HCT116 (cell line): ENCODE results near the gene ZBTB34. TPM values are rescaled to one million over a fixed set of nuclear protein-coding genes. Genes with fewer than 3 reads are reported as not detected.

Experiments
- ATAC-seq: fragments of 200-7000 bp; cut with Tn5 transposase; 2 replicates; pipeline ENCODE4 v1.9.1; 2020; ENCODE audit warnings: mild to moderate bottlenecking, moderate library complexity
- BruUV-seq: library from RNA; stranded (reverse); fragments of 400-500 nt; replicated peaks from 2 replicates; lab custom pipeline; 2021; lab: Mats Ljungman, UMichigan
- CTCF ChIA-PET: fragments of 300-600 bp; sonication (Branson Sonifier 250); formaldehyde crosslinking; loops from one replicate; lab custom pipeline; 2021; ENCODE audit warnings: antibody characterized with exemption; lab: Charles Lee
- POLR2A ChIA-PET: fragments of 300-600, 350-600 bp; sonication (Branson Sonifier 250); formaldehyde crosslinking; loops from one replicate; lab custom pipeline; 2021; ENCODE audit warnings: antibody characterized with exemption; lab: Charles Lee
- RAD21 ChIA-PET, 2 experiments: fragments of 300-600 bp; sonication (Branson Sonifier 250); formaldehyde crosslinking; loops; one replicate each; lab custom pipeline; 2023; ENCODE audit warnings: low total read pairs in 2 of 2; ENCODE audit not compliant: uncharacterized antibody in 2 of 2, unreplicated experiment in 2 of 2, low non-redundant PET in 1 of 2; lab: Charles Lee
- DNase-seq: peaks from one replicate; pipeline ENCODE4 v3.0.0-alpha.2; 2010; ENCODE audit warnings: low read depth, low spot score
- H2AFZ ChIP-seq: fragments of 200-600 bp; shearing (Covaris generic), sonication (generic); 2 replicates; pipeline ENCODE4 v1.6.1; 2017; ENCODE audit warnings: low read depth, mixed run types, mixed read lengths, antibody characterized with exemption, low read length; ENCODE audit not compliant: poor library complexity, severe bottlenecking
- H3K27ac ChIP-seq: 2 replicates; pipeline ENCODE4 v1.5.1; 2012; ENCODE audit warnings: low read depth, low read length
- H3K27me3 ChIP-seq: fragments of 200-600 bp; sonication (generic); 2 replicates; pipeline ENCODE4 v1.6.1; 2016; ENCODE audit warnings: mixed run types, low read length, mixed read lengths; ENCODE audit not compliant: insufficient read depth
- H3K36me3 ChIP-seq, 2 experiments: fragments of 200-500 bp in 1 of 2; fragments of 200-600 bp in 1 of 2; sonication (Bioruptor generic) in 1 of 2; sonication (generic) in 1 of 2; 2 replicates each; pipeline versions ENCODE4 v1.5.1 to v1.6.1; 2014 to 2016; ENCODE audit warnings: low read length in 2 of 2, inconsistent platforms in 1 of 2, mixed read lengths in 1 of 2, mixed run types in 1 of 2; ENCODE audit not compliant: insufficient read depth in 2 of 2, control insufficient read depth in 1 of 2
- H3K4me1 ChIP-seq, 2 experiments: fragments of 200-600 bp in 1 of 2; sonication (generic) in 1 of 2; 2 replicates each; pipeline versions ENCODE4 v1.5.1 to v1.6.1; 2012 to 2017; ENCODE audit warnings: low read length in 2 of 2, inconsistent platforms in 1 of 2, mild to moderate bottlenecking in 1 of 2, mixed read lengths in 1 of 2, mixed run types in 1 of 2, moderate library complexity in 1 of 2; ENCODE audit not compliant: insufficient read depth in 2 of 2, control insufficient read depth in 1 of 2
- H3K4me2 ChIP-seq: fragments of 200-600 bp; sonication (generic); 2 replicates; pipeline ENCODE4 v1.6.1; 2017; ENCODE audit warnings: mixed run types, low read length, mixed read lengths
- H3K4me3 ChIP-seq, 2 experiments: fragments of 200-600 bp in 1 of 2; sonication (generic) in 1 of 2; replicated peaks in 1 of 2; 2 replicates each; pipeline ENCODE4 v1.5.1; 2011 to 2016; ENCODE audit warnings: low read length in 2 of 2, control low read depth in 1 of 2, low read depth in 1 of 2, mild to moderate bottlenecking in 1 of 2, mixed read lengths in 1 of 2, mixed run types in 1 of 2
- H3K79me2 ChIP-seq: fragments of 200-600 bp; sonication (generic); 2 replicates; pipeline ENCODE4 v1.6.1; 2017; ENCODE audit warnings: mild to moderate bottlenecking, mixed run types, low read length, moderate library complexity, mixed read lengths; ENCODE audit not compliant: insufficient read depth
- H3K9ac ChIP-seq: fragments of 200-600 bp; sonication (generic); 2 replicates; pipeline ENCODE4 v1.6.1; 2016; ENCODE audit warnings: low read length, mixed read lengths
- H3K9me2 ChIP-seq: fragments of 200-600 bp; sonication (generic), shearing (Covaris generic); 2 replicates; pipeline ENCODE4 v1.6.1; 2017; ENCODE audit warnings: mixed run types, mild to moderate bottlenecking, moderate library complexity; ENCODE audit not compliant: insufficient read depth
- H3K9me3 ChIP-seq, 2 experiments: fragments of 200-500 bp in 1 of 2; fragments of 200-600 bp in 1 of 2; sonication (Bioruptor generic) in 1 of 2; sonication (generic) in 1 of 2; 2 replicates each; pipeline ENCODE4 v1.6.1; 2014 to 2017; ENCODE audit warnings: low read length in 2 of 2, mixed read lengths in 2 of 2, inconsistent platforms in 1 of 2, low read depth in 1 of 2, mild to moderate bottlenecking in 1 of 2, mixed run types in 1 of 2, moderate library complexity in 1 of 2; ENCODE audit not compliant: control insufficient read depth in 1 of 2, insufficient read depth in 1 of 2
- H4K20me1 ChIP-seq: fragments of 200-600 bp; sonication (generic), shearing (Covaris generic); 2 replicates; pipeline ENCODE4 v1.6.1; 2017; ENCODE audit warnings: mixed run types, mild to moderate bottlenecking, moderate library complexity; ENCODE audit not compliant: insufficient read depth
- EGR1 ChIP-seq: IDR thresholded peaks from 2 replicates; pipeline ENCODE4 v1.6.1; 2012; ENCODE audit warnings: low read depth
- ELF1 ChIP-seq: IDR thresholded peaks from 2 replicates; pipeline ENCODE4 v1.6.1; 2012; ENCODE audit warnings: low read depth, borderline replicate concordance
- EZH2 ChIP-seq: fragments of 200-600 bp; sonication (generic); IDR thresholded peaks from 2 replicates; pipeline ENCODE4 v1.6.1; 2017; ENCODE audit warnings: antibody characterized with exemption, mixed run types
- FOSL1 ChIP-seq: IDR thresholded peaks from 2 replicates; pipeline ENCODE4 v1.6.1; 2012; ENCODE audit warnings: low read depth
- POLR2A ChIP-seq: IDR thresholded peaks from 2 replicates; pipeline ENCODE4 v1.7.0; 2011; ENCODE audit warnings: borderline replicate concordance; ENCODE audit not compliant: insufficient read depth, insufficient read length; ENCODE audit errors: extremely low read depth
- SIN3A ChIP-seq: IDR thresholded peaks from 2 replicates; pipeline ENCODE4 v1.6.1; 2012; ENCODE audit warnings: low read depth
- SP1 ChIP-seq: IDR thresholded peaks from 2 replicates; pipeline ENCODE4 v1.6.1; 2012; ENCODE audit warnings: low read depth
- SRF ChIP-seq: IDR thresholded peaks from 2 replicates; pipeline ENCODE4 v1.6.1; 2012; ENCODE audit warnings: low read depth
- TCF7L2 ChIP-seq: IDR thresholded peaks from 2 replicates; pipeline ENCODE4 v1.7.0; 2011; ENCODE audit warnings: borderline replicate concordance, inconsistent platforms; ENCODE audit not compliant: insufficient read depth, insufficient read length; ENCODE audit errors: extremely low read depth
- ZBTB33 ChIP-seq: IDR thresholded peaks from 2 replicates; pipeline ENCODE4 v1.6.1; 2011; ENCODE audit warnings: mild to moderate bottlenecking, low read length, moderate library complexity; ENCODE audit not compliant: insufficient replicate concordance; ENCODE audit errors: extremely low read depth
- ZFX ChIP-seq: fragments of 450-650 bp; IDR thresholded peaks from 2 replicates; pipeline ENCODE4 v1.6.1; 2017
- intact Hi-C: fragments of 100-400 bp; cut with micrococcal nuclease; formaldehyde crosslinking; loops from 2 replicates; pipeline ENCODE4 v1.10.0; 2022
- total RNA-seq: library from RNA; stranded (reverse); gene quantifications from one replicate; pipeline ENCODE4 v1.2.1, GENCODE V29; 2021; ENCODE audit not compliant: unreplicated experiment
- TF ChIP-seq, protein P1 (sequence below): IDR thresholded peaks from 2 replicates; pipeline ENCODE4 v1.6.1; 2012

The ZBTB34 gene
- total RNA-seq, 1 experiment from 2014 or later = 5.6 TPM

DNA sequence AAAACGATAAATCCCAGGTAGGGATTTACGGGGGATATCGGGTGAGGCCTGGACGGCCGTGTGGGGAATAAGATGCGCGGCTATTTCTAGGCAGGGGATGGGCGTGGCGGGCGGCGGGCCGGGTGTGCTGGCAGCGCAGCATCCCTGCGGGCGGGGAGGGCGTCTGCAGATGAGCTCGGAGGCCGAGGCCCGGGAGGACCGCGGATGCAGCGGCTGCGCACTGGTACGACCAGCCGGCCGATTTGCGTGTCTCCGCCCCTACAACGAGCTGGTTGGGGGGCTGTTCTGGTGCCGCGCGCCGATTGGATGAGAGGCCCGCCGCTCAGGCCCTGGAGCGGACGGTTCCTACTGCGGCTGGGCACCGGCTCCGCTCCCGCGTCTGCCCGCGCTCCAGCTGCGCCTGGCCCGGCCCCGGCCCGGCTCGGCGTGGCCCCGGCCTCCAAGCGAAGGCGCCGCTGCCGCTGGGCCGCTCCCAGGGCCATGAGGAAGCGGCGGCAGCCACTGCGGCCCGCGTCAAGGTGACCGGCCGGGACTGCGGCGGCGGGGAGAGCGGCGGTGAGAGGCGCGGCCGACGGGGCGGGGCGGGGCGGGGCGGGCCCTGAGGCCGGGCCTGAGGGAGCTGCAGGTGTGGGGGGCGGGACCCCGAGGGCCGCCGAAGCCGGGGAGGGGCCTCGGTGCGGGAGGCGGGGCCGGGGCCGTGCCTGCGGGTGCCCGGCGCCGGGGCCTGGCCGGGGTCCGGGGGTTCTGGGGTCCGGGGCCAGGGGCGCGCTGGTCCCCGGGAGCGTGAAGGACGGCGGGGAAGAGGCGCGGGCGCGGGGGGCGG, 54.2 kb downstream of the ZBTB34 start, which contains the start of gene RALGPS1:
RALGPS1 (plus strand) TSS at position 325 of the 823 bp plus-strand sequence. CDS start 47,508 bp downstream, outside the sequence.
- ATAC-seq (peak; percentile 97), DNase-seq (peak; percentile 91)
- Histone ChIP-seq H3K9me2 (no peaks in the 10 kb centered on the region), H3K4me1 (peaks cover 2 to 23% of the 10 kb centered on the region in 2 experiments; a peak in 3 of 4 replicates), H3K36me3 (no peaks in the 10 kb centered on the region), H4K20me1 (no peaks in the 10 kb centered on the region), H3K27me3 (no peaks in the 10 kb centered on the region), H3K27ac (peak within 1 kb of the TSS; percentile 60; the same call in 1 of the 2 replicates), H3K9me3 (no peaks in the 10 kb centered on the region), H3K4me3 (peak within 1 kb of the TSS; percentile 49 to 53), H3K9ac (peak within 1 kb of the TSS; percentile 41), H3K79me2 (no peaks in the 10 kb centered on the region), H2AFZ (peak within 1 kb of the TSS; percentile 52), H3K4me2 (peak within 1 kb of the TSS; percentile 76)
- TF ChIP-seq TCF7L2 (no peak), SP1 (peak; percentile 87), ZFX (peak; percentile 37)
- TF ChIP-seq, protein P1, sequence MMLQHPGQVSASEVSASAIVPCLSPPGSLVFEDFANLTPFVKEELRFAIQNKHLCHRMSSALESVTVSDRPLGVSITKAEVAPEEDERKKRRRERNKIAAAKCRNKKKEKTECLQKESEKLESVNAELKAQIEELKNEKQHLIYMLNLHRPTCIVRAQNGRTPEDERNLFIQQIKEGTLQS = no peak
- RAD21 ChIA-PET = interaction anchor here in 1 of 2 experiments (0.6 kb wide), 1 partner anchor 252 kb away, joined by 5 read pairs; no protein-coding TSS in a partner anchor
- CTCF ChIA-PET = interaction anchor here (0.9 to 1.4 kb wide), 5 partner anchors 9 to 28 kb away, joined by 3 to 4 read pairs (median 3); no protein-coding TSS in a partner anchor
- POLR2A ChIA-PET = no interaction called here
- BruUV-seq = no TSS peak
- intact Hi-C loops = no loop called here

DNA sequence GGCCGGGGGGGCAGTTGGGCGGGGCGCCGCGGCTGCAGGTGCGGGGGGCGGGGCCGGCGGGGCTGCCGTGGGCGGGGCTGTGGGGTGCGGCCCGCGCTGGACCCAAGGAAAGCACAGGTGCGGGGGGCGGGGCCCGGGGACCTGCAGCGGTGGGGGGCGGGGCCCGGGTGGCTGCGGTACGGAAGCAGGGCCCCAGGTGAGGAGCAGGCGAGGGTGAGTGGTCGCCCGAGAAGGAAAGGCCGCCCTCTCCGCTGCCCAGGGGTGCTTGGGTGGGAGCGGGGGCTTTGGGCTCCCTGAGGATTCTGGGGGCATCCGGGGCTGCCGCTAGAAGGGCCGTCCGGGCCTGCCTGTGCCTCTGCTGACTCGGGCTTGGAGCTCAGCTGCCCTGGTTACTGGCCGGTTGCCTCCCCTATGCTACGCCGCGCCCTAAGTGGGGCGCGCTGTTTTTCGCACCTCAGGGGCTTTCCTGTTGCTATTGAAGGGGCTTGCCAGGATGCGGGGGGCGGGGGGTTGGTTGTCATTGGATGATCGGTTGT, 54.9 kb downstream of the ZBTB34 start:
- Histone ChIP-seq H3K9me3 (no peaks in the 10 kb centered on the region), H3K9ac (peak overlapping the region; percentile 20; the same call in 1 of the 2 replicates), H3K27ac (no peak overlapping the region), H3K4me3 (peak overlapping the region; percentile 49 to 53), H4K20me1 (no peaks in the 10 kb centered on the region), H3K27me3 (no peaks in the 10 kb centered on the region), H3K36me3 (no peaks in the 10 kb centered on the region), H3K4me1 (peaks cover 2 to 23% of the 10 kb centered on the region in 2 experiments; a peak in 3 of 4 replicates), H3K79me2 (no peaks in the 10 kb centered on the region), H2AFZ (no peak overlapping the region), H3K4me2 (peak overlapping the region; percentile 76), H3K9me2 (no peaks in the 10 kb centered on the region)
- BruUV-seq = no TSS peak
- TF ChIP-seq SP1 (no peak), EGR1 (no peak), SIN3A (no peak), FOSL1 (no peak), TCF7L2 (no peak), ELF1 (no peak), POLR2A (no peak), ZBTB33 (no peak), SRF (no peak), ZFX (no peak), EZH2 (no peak)
- ChIA-PET CTCF (interaction anchor here (1.4 kb wide), 2 partner anchors 9 to 25 kb away, joined by 3 read pairs; no protein-coding TSS in a partner anchor), POLR2A (no interaction called here), RAD21 (interaction anchor here in 1 of 2 experiments (0.6 kb wide), 1 partner anchor 159 kb away, joined by 3 read pairs; no protein-coding TSS in a partner anchor)
- ATAC-seq = peak; percentile 59
- DNase-seq = peak; percentile 19
- intact Hi-C loops = no loop called here
